Embryonic facial prominence (tissue), 1 donor: ENCODE data around the gene PPP1R8.

Source experiments
- DNase-seq: peaks from one replicate; pipeline ENCODE4 v3.0.0-alpha.2; 2016; ENCODE audit errors: extremely low spot score

PPP1R8 gene

GRCh38 chr1:27872059-27872801 lies 41.6 kb downstream of the PPP1R8 start, which contains the start of gene THEMIS2:
Gene THEMIS2, plus strand, starts transcription at chr1:27872544. Its CDS starts 28 bp downstream, at chr1:27872572.
- no peak for DNase-seq

GRCh38 chr1:27872802-27873551 lies 42.4 kb downstream of the PPP1R8 start:
- no peak for DNase-seq

- DNase-seq, result no peak
Observed at GRCh38 chr1:27873671-27874384, 43.2 kb downstream of the PPP1R8 start.

GRCh38 chr1:27876341-27877114 lies 45.9 kb downstream of the PPP1R8 start:
- DNase-seq, result no peak

GRCh38 chr1:27877115-27877416 lies 46.5 kb downstream of the PPP1R8 start:
- no peak for DNase-seq

GRCh38 chr1:27878039-27878438 lies 47.5 kb downstream of the PPP1R8 start:
- DNase-seq, result no peak

- DNase-seq, result no peak
Observed at GRCh38 chr1:27878787-27879335, 48.3 kb downstream of the PPP1R8 start.

- no peak for DNase-seq
Observed at GRCh38 chr1:27879374-27880082, 48.9 kb downstream of the PPP1R8 start.

GRCh38 chr1:27882543-27882903 lies 51.9 kb downstream of the PPP1R8 start:
- DNase-seq, result no peak

- DNase-seq, result no peak
Observed at GRCh38 chr1:27883536-27883935, 53.0 kb downstream of the PPP1R8 start.

GRCh38 chr1:27884006-27884954 lies 53.7 kb downstream of the PPP1R8 start:
- DNase-seq, result no peak

GRCh38 chr1:27885114-27885528 lies 54.5 kb downstream of the PPP1R8 start:
- no peak for DNase-seq

- DNase-seq, result no peak
Observed at GRCh38 chr1:27885621-27886352, 55.2 kb downstream of the PPP1R8 start.

- DNase-seq, result no peak
Observed at GRCh38 chr1:27886353-27886679, 55.7 kb downstream of the PPP1R8 start.

- DNase-seq, result no peak
Observed at GRCh38 chr1:27886744-27887143, 56.2 kb downstream of the PPP1R8 start.

GRCh38 chr1:27887215-27888021 lies 56.8 kb downstream of the PPP1R8 start:
- DNase-seq, result no peak

GRCh38 chr1:27889506-27889905 lies 58.9 kb downstream of the PPP1R8 start:
- no peak for DNase-seq

GRCh38 chr1:27891196-27891889 lies 60.8 kb downstream of the PPP1R8 start:
- no peak for DNase-seq
